HG03457 (cell line): ENCODE results near the gene AAR2.

Experiments
- ATAC-seq: cut with Tn5 transposase; IDR thresholded peaks from one replicate; pipeline ENCODE4 v1.9.1; 2021; ENCODE audit warnings: moderate number of reproducible peaks; ENCODE audit not compliant: unreplicated experiment

The AAR2 gene

GRCh38 chr20:36275441-36276189, 39.3 kb downstream of the AAR2 start:
- ATAC-seq: no peak

DNA sequence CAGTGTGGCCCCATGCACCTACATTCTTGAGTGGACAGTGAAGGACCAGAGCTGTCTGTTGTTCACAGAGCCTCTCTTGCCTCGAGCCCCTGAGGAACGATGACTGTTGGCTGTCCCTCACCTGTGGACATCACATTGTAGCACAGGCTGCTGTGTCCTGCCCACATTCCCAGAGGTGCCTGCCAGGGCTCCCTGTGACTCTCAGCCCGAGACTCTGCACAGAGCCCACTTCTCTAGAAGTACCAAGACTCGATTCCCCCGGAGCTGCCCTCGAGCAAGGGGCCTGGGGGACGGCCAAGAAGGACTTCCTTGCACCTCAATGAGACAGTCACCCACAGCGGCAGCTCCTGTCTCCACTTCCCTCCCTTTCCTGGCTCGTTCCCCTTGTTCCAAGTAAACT, 41.3 kb downstream of the AAR2 start:
- no peak for ATAC-seq

GRCh38 chr20:36279362-36279761, 43.1 kb downstream of the AAR2 start:
- ATAC-seq: no peak

DNA sequence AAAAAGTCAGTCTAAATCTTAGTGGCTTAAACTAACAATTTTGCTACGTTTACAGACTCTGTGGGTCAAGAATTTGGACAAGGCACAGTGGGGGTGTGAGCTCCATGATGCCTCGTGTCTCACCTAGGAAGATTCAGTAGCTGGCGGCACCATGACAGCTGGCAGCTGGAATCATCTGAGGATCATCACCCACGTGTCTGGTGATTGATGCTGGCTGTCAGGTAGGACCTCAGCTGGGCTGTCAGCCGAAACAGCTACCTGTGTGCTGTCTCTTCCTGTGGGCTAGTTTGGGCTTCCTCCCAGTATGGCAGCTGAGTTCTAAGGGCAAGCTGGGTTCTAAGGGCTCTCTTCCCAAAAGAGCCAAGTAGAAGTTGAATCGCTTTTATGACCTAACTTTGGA, 43.5 kb downstream of the AAR2 start:
- ATAC-seq: no peak

DNA sequence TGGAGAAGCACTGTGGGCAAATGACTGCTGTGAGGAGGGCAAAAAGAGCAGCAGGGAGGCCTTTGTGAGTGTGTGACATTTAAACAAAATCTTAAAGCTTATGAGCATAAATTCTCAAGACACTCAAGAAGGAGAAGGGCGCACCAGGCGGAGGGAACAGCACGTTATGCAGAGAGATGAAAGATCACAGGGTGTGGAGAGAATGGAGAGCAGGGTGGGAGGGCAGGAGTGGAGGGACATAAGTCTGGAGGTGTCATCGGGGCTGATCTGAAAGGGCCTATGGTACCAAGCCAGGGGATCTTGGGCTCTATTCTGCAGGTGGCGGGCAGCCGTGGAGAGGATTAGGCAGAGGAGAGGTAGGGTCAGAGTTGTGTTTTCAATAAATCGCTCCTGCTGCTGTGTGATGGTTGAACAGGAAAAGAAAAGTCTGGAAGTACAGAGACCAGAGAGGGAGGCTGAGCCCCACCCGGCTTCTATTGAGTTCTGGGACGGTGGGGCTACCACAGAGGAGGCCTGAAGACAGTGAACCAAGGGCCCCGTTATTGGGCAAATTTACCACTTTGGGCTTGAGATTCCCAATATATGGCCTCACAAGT, 45.6 kb downstream of the AAR2 start:
- no peak for ATAC-seq

GRCh38 chr20:36284751-36285150, 48.5 kb downstream of the AAR2 start:
- no peak for ATAC-seq

- ATAC-seq: no peak
Measured at GRCh38 chr20:36285746-36286447, 49.6 kb downstream of the AAR2 start.

DNA sequence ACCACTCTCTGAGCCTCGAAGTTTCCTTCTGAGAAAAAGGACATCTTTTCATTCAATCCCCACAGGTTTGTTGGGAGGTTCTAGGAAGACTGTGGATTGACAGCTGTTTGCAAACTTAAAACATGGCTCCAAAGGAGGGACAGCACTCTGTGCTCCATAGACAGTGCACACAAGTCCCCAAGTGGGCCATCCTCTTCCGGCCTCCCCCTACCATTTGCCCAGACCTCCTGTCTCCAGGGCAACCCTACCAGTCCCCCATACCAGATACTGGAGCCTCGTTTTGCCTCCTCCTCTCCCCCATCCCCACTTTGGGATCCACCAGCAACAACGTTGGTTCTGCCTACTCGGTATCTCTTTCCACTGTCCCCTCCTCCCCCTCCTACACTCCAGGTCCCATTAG, 61.4 kb downstream of the AAR2 start:
- ATAC-seq: no peak

- ATAC-seq: no peak
Measured at GRCh38 chr20:36298061-36298460, 61.8 kb downstream of the AAR2 start.

- no peak for ATAC-seq
Measured at GRCh38 chr20:36298795-36299339, 62.6 kb downstream of the AAR2 start.

GRCh38 chr20:36299459-36299858, 63.2 kb downstream of the AAR2 start:
- ATAC-seq: no peak

- no peak for ATAC-seq
Measured at GRCh38 chr20:36301359-36302119, 65.3 kb downstream of the AAR2 start.

DNA sequence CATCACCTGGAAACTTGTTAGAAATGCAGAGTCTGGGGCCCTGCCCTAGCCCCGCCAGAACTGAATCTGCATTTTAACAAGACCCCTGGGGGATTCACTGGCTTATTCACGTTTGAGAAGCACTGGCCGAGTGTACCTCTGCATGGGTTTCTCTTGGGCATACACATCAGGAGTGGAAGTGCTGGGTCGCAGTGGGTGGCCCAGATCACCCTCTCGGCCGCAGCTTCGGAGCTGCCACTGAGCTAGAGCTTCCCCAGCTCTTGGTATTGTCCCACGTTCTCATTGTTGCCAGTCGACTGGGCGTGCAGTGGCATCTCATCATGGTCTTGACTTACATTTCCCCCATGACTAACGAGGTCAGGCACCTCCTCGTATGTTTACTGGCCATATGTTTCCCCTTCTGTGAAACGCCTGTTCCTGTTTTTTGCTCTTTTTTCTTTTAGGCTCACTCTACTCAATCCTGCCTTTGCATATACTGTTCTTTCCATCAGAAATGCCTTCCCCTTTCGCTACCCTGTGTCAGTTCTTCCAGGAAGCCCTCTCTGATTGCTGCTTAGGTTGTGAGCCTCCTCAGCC, 66.8 kb downstream of the AAR2 start:
- ATAC-seq: no peak

DNA sequence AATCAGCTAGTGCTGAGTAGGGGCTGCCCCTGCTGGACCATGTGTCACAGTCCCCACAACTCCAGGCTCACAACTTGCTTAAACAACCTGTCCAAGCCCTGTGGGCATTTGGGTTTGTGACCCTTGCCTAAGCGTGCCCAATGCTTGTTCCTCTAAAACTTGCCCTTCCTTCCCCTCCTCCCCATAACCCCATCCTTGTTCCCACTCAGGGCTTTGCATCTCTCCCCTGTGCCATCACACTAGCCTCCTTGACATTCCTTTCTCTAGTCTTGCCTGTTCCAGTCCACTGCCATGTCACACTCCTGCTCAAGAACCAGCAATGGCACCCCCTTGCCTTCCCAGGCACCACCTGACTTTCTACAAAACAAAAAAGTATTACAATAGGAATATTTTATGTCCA, 67.6 kb downstream of the AAR2 start:
- no peak for ATAC-seq

GRCh38 chr20:36304786-36305495, 68.7 kb downstream of the AAR2 start:
- ATAC-seq: no peak

DNA sequence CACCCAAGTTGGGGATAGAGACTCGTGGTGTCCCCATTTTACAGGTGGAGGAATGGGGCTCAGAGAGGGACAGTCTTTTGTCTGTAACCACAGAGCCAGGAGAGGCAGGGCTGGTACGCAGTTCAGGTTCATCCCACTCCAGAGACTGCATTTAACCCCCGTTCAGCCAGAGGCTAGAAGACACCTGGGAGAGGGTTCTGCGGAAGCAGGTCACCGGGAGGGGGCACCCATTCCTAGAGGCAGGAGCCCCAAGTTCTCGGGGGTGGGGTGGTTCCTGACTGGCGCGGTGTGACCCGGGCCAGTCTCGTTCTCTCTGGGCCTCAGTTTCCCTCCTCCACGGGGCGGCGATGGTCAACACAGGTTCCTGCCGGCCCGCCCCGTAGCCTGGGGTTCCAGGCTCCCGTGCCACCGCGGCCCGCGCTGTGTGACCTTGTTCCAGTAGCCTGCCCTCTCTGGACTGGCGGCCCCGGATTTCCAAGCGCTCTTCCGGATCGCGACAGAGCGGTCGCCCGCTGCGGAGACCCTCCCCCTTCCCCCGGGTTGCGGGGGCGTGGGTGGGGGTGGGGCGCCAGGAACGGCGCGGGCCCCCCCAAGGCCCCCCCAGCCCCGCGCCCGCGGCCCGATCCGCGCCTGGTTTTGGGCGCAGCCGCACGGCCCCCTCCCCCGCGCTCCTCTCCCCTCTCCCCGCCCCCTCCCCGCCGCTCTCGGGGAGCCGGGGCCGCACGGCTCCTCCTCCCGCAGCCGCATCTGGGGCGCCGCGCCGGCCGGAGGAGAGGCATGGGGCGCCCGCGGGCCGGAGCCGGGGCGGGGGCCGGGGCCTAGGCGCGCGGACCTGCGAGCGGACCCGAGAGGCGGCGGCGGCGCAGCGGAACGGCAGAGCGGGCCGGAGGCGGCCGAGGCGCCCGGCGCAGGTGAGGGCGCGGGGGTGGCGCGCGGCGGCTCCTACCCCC, 69.6 kb downstream of the AAR2 start, which contains the start of gene DLGAP4:
Gene DLGAP4, plus strand, starts transcription at position 738 of the 950 bp plus-strand sequence. CDS start 125,379 bp downstream, outside the sequence.
- ATAC-seq: no peak
